Stimulated activated CD4-positive, alpha-beta T cell treated with anti-CD3 and anti-CD28 coated beads, Interleukin-15, amount 100 ng/mL, for 24 hours (primary cell): ENCODE data around the gene HLA-DPA1.
"Not testable (repeated sequence)": the region's sequence is repeated elsewhere in the genome, so short reads cannot be mapped to it uniquely, and the experiment has no call there.

Experiments used
- DNase-seq: peaks from one replicate; pipeline ENCODE4 v3.0.0-alpha.2; 2020

The HLA-DPA1 gene

GRCh38 chr6:33088258-33088930 lies 14.9 kb upstream of the HLA-DPA1 start:
- no peak for DNase-seq

GRCh38 chr6:33085627-33086026 lies 12.2 kb upstream of the HLA-DPA1 start:
- no peak for DNase-seq

- peak; percentile 28 for DNase-seq
Observed at GRCh38 chr6:33082702-33083101, 9.3 kb upstream of the HLA-DPA1 start.

GRCh38 chr6:33081098-33081824 lies 7.8 kb upstream of the HLA-DPA1 start:
- no peak for DNase-seq

- peak; percentile 16 for DNase-seq
Observed at GRCh38 chr6:33080127-33081089, 7.0 kb upstream of the HLA-DPA1 start.

GRCh38 chr6:33079580-33079979 lies 6.1 kb upstream of the HLA-DPA1 start:
- DNase-seq = no peak

- DNase-seq = no peak
Observed at GRCh38 chr6:33078919-33079521, 5.6 kb upstream of the HLA-DPA1 start.

GRCh38 chr6:33078442-33078841 lies 5.0 kb upstream of the HLA-DPA1 start:
- DNase-seq = no peak

GRCh38 chr6:33077908-33078307 lies 4.5 kb upstream of the HLA-DPA1 start:
- DNase-seq = no peak

- no peak for DNase-seq
Observed at GRCh38 chr6:33076406-33076934, 3.0 kb upstream of the HLA-DPA1 start.

- no peak for DNase-seq
Observed at GRCh38 chr6:33075568-33076405, 2.3 kb upstream of the HLA-DPA1 start, which contains the start of gene HLA-DPB1. Gene HLA-DPB1 (plus strand): TSS chr6:33075990. CDS start chr6:33076042, 52 bp downstream.

- no peak for DNase-seq
Observed at GRCh38 chr6:33075208-33075567, 1.7 kb upstream of the HLA-DPA1 start.

GRCh38 chr6:33072508-33073100 lies 845 bp downstream of the HLA-DPA1 start:
- no peak for DNase-seq

GRCh38 chr6:33071569-33071968 lies 1.9 kb downstream of the HLA-DPA1 start:
- DNase-seq = no peak

- DNase-seq = no peak
Observed at GRCh38 chr6:33070909-33071308, 2.5 kb downstream of the HLA-DPA1 start.

GRCh38 chr6:33069021-33069738 lies 4.3 kb downstream of the HLA-DPA1 start:
- DNase-seq = no peak

GRCh38 chr6:33066917-33067521 lies 6.4 kb downstream of the HLA-DPA1 start:
- DNase-seq = no peak

- no peak for DNase-seq
Observed at GRCh38 chr6:33065312-33065711, 8.1 kb downstream of the HLA-DPA1 start.

- no peak for DNase-seq
Observed at GRCh38 chr6:33064723-33065122, 8.7 kb downstream of the HLA-DPA1 start.

GRCh38 chr6:33063435-33063834 lies 10.0 kb downstream of the HLA-DPA1 start:
- not testable (repeated sequence) for DNase-seq
